ACC112 (cell line): ENCODE data around the gene PIEZO2.

Source experiments
- H2AFZ ChIP-seq: fragments of 200-600 bp; sonication (generic); one replicate; pipeline ENCODE4 v1.6.0; 2017; ENCODE audit warnings: antibody characterized with exemption, low read length; ENCODE audit not compliant: unreplicated experiment
- H3K27ac ChIP-seq: fragments of 200-600 bp; sonication (generic); 2 replicates; pipeline ENCODE4 v1.5.1; 2014; ENCODE audit warnings: low read depth, mild to moderate bottlenecking, antibody characterized with exemption, low read length, moderate library complexity
- H3K27me3 ChIP-seq: fragments of 200-600 bp; sonication (generic); 2 replicates; pipeline ENCODE4 v1.6.1; 2014; ENCODE audit warnings: mild to moderate bottlenecking, antibody characterized with exemption, low read length, moderate library complexity, mixed read lengths; ENCODE audit not compliant: insufficient read depth
- H3K36me3 ChIP-seq: fragments of 200-600 bp; sonication (generic); 2 replicates; pipeline ENCODE4 v1.6.1; 2016; ENCODE audit warnings: mild to moderate bottlenecking, antibody characterized with exemption, low read length, moderate library complexity, mixed read lengths; ENCODE audit not compliant: insufficient read depth
- H3K4me1 ChIP-seq: fragments of 200-600 bp; sonication (generic); one replicate; pipeline ENCODE4 v1.6.1; 2016; ENCODE audit warnings: low read length, mixed read lengths; ENCODE audit not compliant: insufficient read depth, unreplicated experiment, control insufficient read depth
- H3K4me3 ChIP-seq: fragments of 200-600 bp; sonication (generic); 2 replicates; pipeline ENCODE4 v1.5.1; 2014; ENCODE audit warnings: mild to moderate bottlenecking, low read depth, low read length
- H3K79me2 ChIP-seq: fragments of 200-600 bp; sonication (generic); one replicate; pipeline ENCODE4 v1.6.0; 2016; ENCODE audit warnings: low read length; ENCODE audit not compliant: control insufficient read depth, unreplicated experiment, insufficient read depth

PIEZO2 gene

DNA sequence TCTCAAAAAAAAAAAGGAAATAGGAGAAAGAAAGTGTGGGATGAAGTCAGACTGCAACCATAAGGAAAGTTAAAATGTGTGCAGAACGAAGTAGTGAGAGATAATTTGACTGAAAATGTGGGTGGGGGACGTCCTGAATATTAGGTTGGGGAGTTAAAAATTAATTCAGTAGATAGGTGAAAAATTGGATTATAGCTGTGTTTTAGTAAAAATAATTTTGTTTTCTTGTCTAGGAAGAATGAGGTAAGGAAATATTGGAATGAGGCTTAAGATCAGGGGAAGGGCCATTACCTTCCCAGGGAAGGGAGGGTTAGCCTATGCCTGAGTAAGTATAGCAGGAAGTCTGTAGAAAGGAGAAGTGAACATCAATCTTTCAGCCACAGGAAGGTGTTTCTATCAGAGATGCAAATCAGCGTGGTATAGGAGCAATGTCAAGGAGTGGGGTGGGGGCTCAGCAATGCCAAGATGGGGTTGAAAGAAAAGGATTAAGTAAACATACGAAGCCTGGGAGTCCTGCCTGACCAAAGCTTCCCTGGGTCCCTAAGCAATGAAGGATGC is 250.9 kb downstream of the PIEZO2 start:
- Histone ChIP-seq H3K27ac (no peak overlapping the region), H3K4me1 (no peaks in the 10 kb centered on the region), H2AFZ (no peak overlapping the region), H3K36me3 (no peaks in the 10 kb centered on the region), H3K27me3 (no peaks in the 10 kb centered on the region), H3K4me3 (no peak overlapping the region), H3K79me2 (no peaks in the 10 kb centered on the region)

DNA sequence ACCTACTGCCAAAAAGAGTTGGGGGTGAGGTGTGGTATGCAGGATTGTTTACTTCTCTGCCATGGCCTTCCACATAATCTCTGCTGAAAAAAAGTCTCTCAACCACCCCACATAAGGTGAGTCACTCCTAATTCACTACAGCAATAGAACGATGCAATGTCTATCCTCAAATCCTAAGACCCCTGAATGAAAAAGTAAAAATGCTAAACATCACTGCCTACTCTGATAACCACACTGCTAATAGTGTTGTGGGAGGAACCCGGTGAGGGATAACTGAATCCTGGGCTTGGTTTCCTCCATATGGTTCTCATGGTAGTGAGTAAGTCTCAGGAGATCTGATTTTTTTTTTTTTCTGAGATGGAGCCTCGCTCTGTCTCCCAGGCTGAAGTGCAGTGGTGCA is 252.5 kb downstream of the PIEZO2 start:
- H3K4me3 ChIP-seq = no peak overlapping the region
- H3K79me2 ChIP-seq = no peaks in the 10 kb centered on the region
- no peak overlapping the region for H2AFZ ChIP-seq
- no peaks in the 10 kb centered on the region for H3K36me3 ChIP-seq
- peaks cover 3% of the 10 kb centered on the region for H3K4me1 ChIP-seq
- H3K27me3 ChIP-seq = no peaks in the 10 kb centered on the region
- no peak overlapping the region for H3K27ac ChIP-seq

DNA sequence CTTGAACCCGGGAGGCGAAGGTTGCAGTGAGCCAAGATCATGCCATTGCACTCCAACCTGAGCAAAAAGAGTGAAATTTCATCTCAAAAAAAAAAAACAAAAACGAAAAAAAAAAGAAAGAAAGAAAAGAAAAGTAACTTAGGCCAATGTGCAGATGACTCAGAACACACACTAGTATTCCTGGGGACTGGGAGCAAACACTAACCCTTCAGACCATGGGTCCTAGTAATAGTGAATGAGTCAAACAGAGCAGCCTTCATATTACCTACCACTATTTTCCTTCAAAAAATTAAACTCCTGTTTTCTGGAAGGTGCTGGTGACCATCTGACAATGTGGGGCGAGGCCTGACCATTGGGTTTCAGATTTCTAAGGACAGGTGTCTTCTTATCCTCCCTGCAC is 253.4 kb downstream of the PIEZO2 start:
- H3K27ac ChIP-seq = no peak overlapping the region
- H2AFZ ChIP-seq = no peak overlapping the region
- no peaks in the 10 kb centered on the region for H3K27me3 ChIP-seq
- H3K79me2 ChIP-seq = no peaks in the 10 kb centered on the region
- no peak overlapping the region for H3K4me3 ChIP-seq
- peaks cover 3% of the 10 kb centered on the region for H3K4me1 ChIP-seq
- H3K36me3 ChIP-seq = no peaks in the 10 kb centered on the region

DNA sequence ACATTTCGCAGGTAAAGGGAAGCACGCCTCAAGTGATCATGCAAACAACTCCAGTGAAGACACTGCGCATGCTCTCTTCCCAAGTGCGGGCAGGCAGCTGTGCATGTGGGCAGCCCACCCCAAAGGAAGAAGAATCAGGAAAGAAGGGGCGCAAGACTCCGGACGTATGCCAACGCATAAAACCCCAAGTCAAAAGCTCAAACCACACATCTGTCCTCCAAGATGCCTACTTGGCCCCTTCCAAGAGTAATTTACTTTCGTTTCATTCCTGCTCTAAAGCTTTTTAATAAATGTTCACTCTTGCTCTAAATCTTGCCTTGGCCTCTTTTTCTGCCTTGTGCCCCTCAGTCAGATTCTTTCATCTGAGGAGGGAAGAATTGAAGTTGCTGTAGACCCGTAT is 254.9 kb downstream of the PIEZO2 start:
- no peaks in the 10 kb centered on the region for H3K27me3 ChIP-seq
- no peaks in the 10 kb centered on the region for H3K79me2 ChIP-seq
- no peak overlapping the region for H2AFZ ChIP-seq
- H3K36me3 ChIP-seq = no peaks in the 10 kb centered on the region
- no peak overlapping the region for H3K27ac ChIP-seq
- H3K4me3 ChIP-seq = no peak overlapping the region
- peaks cover 3% of the 10 kb centered on the region for H3K4me1 ChIP-seq

- no peak overlapping the region for H3K4me3 ChIP-seq
- H2AFZ ChIP-seq = no peak overlapping the region
- no peak overlapping the region for H3K27ac ChIP-seq
- peaks cover 3% of the 10 kb centered on the region for H3K4me1 ChIP-seq
- H3K36me3 ChIP-seq = no peaks in the 10 kb centered on the region
- no peaks in the 10 kb centered on the region for H3K27me3 ChIP-seq
- no peaks in the 10 kb centered on the region for H3K79me2 ChIP-seq
Observed at GRCh38 chr18:10893761-10894160, 255.6 kb downstream of the PIEZO2 start.

GRCh38 chr18:10893196-10893595 is 256.2 kb downstream of the PIEZO2 start:
- peaks cover 3% of the 10 kb centered on the region for H3K4me1 ChIP-seq
- no peaks in the 10 kb centered on the region for H3K79me2 ChIP-seq
- no peak overlapping the region for H3K4me3 ChIP-seq
- no peak overlapping the region for H2AFZ ChIP-seq
- no peaks in the 10 kb centered on the region for H3K36me3 ChIP-seq
- no peaks in the 10 kb centered on the region for H3K27me3 ChIP-seq
- H3K27ac ChIP-seq = no peak overlapping the region

GRCh38 chr18:10892786-10893185 is 256.6 kb downstream of the PIEZO2 start:
- H3K27me3 ChIP-seq = no peaks in the 10 kb centered on the region

GRCh38 chr18:10890022-10890421 is 259.3 kb downstream of the PIEZO2 start:
- Histone ChIP-seq H3K27ac (no peak overlapping the region), H3K27me3 (no peaks in the 10 kb centered on the region), H3K4me1 (peaks cover 3% of the 10 kb centered on the region), H3K79me2 (no peaks in the 10 kb centered on the region), H3K4me3 (no peak overlapping the region), H3K36me3 (no peaks in the 10 kb centered on the region), H2AFZ (no peak overlapping the region)

More at GRCh38 chr18:10892786-10893185, 256.6 kb downstream of the PIEZO2 start:
- Histone ChIP-seq H3K79me2 (no peaks in the 10 kb centered on the region), H3K4me1 (peaks cover 3% of the 10 kb centered on the region), H3K27ac (no peak overlapping the region), H3K4me3 (no peak overlapping the region), H2AFZ (no peak overlapping the region), H3K36me3 (no peaks in the 10 kb centered on the region)

- H3K27ac ChIP-seq = no peak overlapping the region
- no peaks in the 10 kb centered on the region for H3K4me1 ChIP-seq
- H2AFZ ChIP-seq = no peak overlapping the region
- H3K4me3 ChIP-seq = no peak overlapping the region
- no peaks in the 10 kb centered on the region for H3K79me2 ChIP-seq
- no peaks in the 10 kb centered on the region for H3K36me3 ChIP-seq
- no peaks in the 10 kb centered on the region for H3K27me3 ChIP-seq
Observed at GRCh38 chr18:10878703-10879102, 270.7 kb downstream of the PIEZO2 start.

- no peaks in the 10 kb centered on the region for H3K4me1 ChIP-seq
- H3K36me3 ChIP-seq = no peaks in the 10 kb centered on the region
- H3K4me3 ChIP-seq = no peak overlapping the region
- no peaks in the 10 kb centered on the region for H3K27me3 ChIP-seq
- no peak overlapping the region for H2AFZ ChIP-seq
- no peaks in the 10 kb centered on the region for H3K79me2 ChIP-seq
- no peak overlapping the region for H3K27ac ChIP-seq
Observed at GRCh38 chr18:10877987-10878386, 271.4 kb downstream of the PIEZO2 start.

DNA sequence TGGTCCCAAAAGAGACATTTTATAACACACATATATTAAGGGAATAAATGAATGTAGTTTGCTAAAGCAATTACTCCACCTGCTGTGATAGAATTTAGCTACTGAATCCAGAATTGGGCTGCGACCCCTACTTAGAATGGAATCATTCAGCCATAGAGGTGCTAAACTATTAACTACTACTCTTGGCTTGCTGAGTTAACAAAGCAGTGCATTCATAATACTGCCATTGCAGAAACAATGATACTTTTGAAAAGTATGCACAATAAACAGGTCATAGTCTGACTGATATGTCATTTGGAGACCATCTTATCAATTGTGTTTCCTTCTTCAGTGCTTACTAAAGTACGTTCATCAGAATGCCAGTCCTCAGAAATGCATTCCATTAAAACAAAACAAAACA is 273.6 kb downstream of the PIEZO2 start:
- Histone ChIP-seq H3K36me3 (no peaks in the 10 kb centered on the region), H3K4me1 (no peaks in the 10 kb centered on the region), H3K27ac (no peak overlapping the region), H3K4me3 (no peak overlapping the region), H3K79me2 (no peaks in the 10 kb centered on the region), H3K27me3 (no peaks in the 10 kb centered on the region), H2AFZ (no peak overlapping the region)
